Urinary bladder (tissue), 4 donors: ENCODE results near the gene PRKCE. TPM values are rescaled to one million over a fixed set of nuclear protein-coding genes. Genes with fewer than 3 reads are reported as not detected.
"Not testable (repeated sequence)": the region's sequence is repeated elsewhere in the genome, so short reads cannot be mapped to it uniquely, and the experiment has no call there.

ENCODE experiments used
- DNase-seq: peaks from one replicate; pipeline ENCODE4 v3.0.0-alpha.2; 2015; ENCODE audit errors: extremely low spot score
- H3K27ac ChIP-seq: one replicate; pipeline ENCODE4 v1.5.1; 2013; ENCODE audit warnings: low read depth, mild to moderate bottlenecking, moderate library complexity
- H3K36me3 ChIP-seq: one replicate; pipeline ENCODE4 v1.6.1; 2013; ENCODE audit warnings: mild to moderate bottlenecking, moderate library complexity; ENCODE audit not compliant: insufficient read depth
- H3K4me1 ChIP-seq: one replicate; pipeline ENCODE4 v1.6.1; 2013; ENCODE audit warnings: mild to moderate bottlenecking, moderate library complexity; ENCODE audit not compliant: insufficient read depth
- H3K4me3 ChIP-seq: one replicate; pipeline ENCODE4 v1.5.1; 2013; ENCODE audit warnings: low read depth, low read length
- WGBS: extraction: QIAGEN DNeasy Blood & Tissue Kit; methylation state at CpG from one replicate; pipeline ENCODE4 v1.1.7; 2013; 5-methylcytosine and 5-hydroxymethylcytosine counted together
- polyA plus RNA-seq: library from polyadenylated mRNA; stranded (reverse); fragments of 200-250 nt; gene quantifications from one replicate; pipeline ENCODE4 v1.2.3, GENCODE V29; 2013
- total RNA-seq: library from RNA; depleted of rRNA; stranded (reverse); fragments of >200 nt; gene quantifications from one replicate; pipeline ENCODE4 v1.2.3, GENCODE V29; 2014
- donor health status: healthy with polysubstance abuse.
- donor health status: healthy.

Gene PRKCE
- total and polyA plus RNA-seq, 2 donors, result 9.9 to 29.7 TPM

DNA sequence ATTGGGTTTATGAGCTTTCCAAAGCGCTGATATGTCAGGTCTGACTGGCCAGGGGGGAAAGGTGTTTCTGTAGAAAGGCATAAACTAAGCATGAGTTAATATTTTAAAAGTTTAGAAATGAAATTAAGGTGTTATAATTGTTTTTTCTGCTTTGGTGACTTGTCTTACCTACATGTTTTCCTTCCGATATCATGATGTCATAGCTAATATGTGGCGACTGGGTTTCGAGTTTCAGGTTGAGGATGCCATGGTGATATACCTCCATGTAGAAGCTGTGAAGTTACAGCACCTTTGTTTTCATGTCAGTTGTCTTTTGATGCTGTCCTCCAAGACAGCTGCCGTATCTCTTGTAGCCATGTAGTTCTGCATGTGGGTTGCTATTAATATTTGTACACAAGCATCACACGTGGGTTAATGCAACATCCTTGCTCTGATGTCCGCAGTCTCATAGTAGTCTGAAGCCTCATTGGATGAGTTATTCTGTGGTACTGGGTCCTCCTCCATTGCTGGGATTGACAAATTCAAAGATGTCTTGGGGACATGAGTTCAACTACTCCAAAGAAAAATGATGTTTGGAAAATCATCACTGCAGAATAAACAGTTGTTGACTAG, 230.6 kb downstream of the PRKCE start:
- Histone ChIP-seq H3K36me3 (no peaks in the 10 kb centered on the region), H3K4me1 (no peaks in the 10 kb centered on the region), H3K4me3 (no peak overlapping the region), H3K27ac (no peak overlapping the region)
- DNase-seq, result no peak
- 91% methylated on average over 7 of the region's 7 CpGs for WGBS

DNA sequence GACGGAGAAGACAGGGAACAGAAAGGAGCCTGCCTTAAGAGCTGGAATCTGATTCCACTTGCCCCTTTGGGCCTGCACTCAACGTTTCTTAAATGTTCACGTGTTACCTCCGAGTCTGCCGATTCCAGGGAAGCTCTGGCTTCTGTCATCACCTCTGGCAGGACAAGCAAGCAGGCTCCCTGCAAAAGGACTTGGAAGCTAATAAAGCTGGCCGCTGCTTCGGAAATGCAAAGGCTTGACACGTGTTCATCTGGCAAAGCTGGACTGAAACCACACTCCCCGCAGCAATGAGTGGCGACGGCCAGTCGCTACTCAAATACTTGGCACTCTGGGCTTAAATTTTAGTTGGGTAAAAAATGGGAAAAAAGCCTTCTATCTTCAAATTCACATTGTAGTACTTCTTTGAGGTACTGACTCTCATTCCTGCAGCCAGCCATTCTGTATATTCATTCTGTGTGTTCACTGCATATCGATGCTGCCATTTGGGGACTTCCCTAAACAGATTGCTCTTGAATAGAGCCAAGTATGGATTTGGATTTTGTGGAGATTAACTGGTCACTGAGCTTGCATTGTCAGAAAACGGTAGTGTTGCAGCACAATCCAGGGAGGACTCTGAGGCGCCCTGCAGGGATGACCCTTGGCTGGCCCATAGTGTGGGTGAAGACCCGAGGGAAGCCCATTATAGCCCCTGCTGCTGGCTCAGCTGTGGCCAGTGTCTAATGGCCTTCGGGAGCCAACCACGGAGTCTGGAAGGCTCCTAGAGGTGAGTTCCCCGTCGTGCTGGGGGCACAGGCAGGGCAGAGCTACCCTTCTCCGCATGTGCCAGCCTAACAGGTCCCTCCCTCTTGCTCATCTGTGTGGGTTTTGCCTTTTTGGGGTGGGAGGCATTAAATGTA, 231.5 kb downstream of the PRKCE start:
- 36% methylated on average over 21 of the region's 21 CpGs for WGBS
- Histone ChIP-seq H3K4me3 (no peak overlapping the region), H3K27ac (no peak overlapping the region), H3K36me3 (no peaks in the 10 kb centered on the region), H3K4me1 (no peaks in the 10 kb centered on the region)
- DNase-seq, result no peak

DNA sequence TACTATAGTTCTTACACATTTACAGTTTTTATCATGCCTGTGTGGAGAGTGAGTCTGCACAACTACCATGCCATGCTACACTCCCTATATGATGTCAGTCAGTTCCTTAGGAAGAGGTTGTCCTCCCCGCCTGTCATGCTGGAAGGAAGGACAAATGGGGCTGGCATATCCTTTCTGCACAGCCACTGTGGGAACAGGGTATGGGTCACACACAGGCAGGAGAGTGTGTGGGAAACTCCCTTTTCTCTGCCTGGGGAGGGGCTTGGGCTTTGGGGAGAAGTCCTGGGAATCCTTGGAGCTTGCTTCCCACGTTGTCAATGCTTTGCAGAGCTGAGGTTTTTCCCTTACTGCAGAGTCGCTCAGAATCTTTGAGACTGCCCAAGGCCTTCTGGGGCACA, 232.1 kb downstream of the PRKCE start:
- H3K36me3 ChIP-seq, result no peaks in the 10 kb centered on the region
- H3K4me1 ChIP-seq, result no peaks in the 10 kb centered on the region
- 71% methylated on average over 3 of the region's 3 CpGs for WGBS
- no peak overlapping the region for H3K27ac ChIP-seq
- H3K4me3 ChIP-seq, result no peak overlapping the region
- DNase-seq, result no peak

DNA sequence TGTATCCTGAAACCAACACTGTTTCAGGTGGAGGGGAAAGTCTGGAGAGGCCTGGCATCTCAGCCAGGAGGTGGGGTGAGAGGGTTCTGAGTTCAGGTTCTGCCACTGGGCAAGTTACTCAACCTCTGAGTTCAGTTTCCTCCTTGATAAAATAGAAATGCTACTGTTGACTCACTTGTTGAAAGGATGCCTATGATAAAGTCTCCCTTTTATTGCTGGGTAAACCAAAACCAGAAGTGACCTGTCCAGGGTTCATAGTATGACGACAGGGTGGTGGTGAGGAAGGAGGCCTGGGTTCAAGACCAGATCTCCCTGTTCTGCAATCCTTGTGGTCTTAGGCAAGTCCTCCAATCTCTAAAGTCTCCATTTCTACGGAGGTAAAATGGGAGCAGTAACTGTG, 232.7 kb downstream of the PRKCE start:
- WGBS, result 51% methylated on average over 2 of the region's 2 CpGs
- no peaks in the 10 kb centered on the region for H3K36me3 ChIP-seq
- H3K4me1 ChIP-seq, result peaks cover 3% of the 10 kb centered on the region
- no peak for DNase-seq
- no peak overlapping the region for H3K4me3 ChIP-seq
- no peak overlapping the region for H3K27ac ChIP-seq

DNA sequence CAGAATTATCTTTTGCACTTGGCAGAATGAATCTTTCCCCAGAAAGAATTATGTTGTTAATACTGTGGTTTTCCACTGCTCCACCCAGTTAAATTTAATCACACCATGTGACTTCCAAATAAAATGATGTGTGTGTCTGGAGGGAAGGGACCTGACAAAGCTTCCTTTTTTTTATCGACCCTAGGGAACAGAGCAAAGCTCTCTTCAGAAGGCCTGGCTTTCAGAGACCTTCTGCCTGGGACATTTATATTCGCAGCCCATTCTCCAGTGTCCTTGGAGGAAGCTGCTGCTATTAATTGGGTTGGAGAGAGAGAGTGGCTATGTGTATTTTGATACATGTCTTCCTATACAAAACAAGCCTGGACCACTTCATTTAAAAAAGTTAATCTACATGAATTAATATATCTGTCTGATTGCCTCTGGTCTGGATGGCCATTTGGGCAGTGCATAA, 233.7 kb downstream of the PRKCE start:
- Histone ChIP-seq H3K4me3 (no peak overlapping the region), H3K27ac (no peak overlapping the region), H3K36me3 (no peaks in the 10 kb centered on the region), H3K4me1 (peaks cover 3% of the 10 kb centered on the region)
- WGBS, result 16% methylated on average over 2 of the region's 2 CpGs
- no peak for DNase-seq

DNA sequence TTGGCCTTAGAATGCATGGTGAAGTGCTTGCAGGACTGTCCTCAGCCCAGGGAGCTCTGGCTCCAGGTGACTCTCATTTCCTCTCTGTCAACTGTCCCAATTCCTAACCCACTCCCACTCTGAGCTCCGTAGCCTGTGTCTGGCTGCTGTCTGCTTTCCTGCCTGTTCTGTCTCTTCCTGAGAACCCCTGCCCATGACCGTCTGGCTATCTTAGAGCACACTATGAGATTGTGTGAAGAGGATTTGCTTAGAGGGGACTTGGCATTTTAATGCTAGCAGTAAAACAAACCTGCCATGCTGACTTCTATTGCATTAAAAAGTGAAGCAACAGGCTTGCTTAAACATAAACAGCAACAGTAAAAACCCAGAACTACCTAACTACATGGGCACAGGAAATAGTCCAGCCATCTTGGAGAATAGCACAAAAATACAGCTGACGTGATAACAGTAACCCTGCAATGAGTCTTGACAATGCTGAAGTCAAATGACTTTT, 234.7 kb downstream of the PRKCE start:
- DNase-seq, result no peak
- Histone ChIP-seq H3K4me3 (no peak overlapping the region), H3K36me3 (no peaks in the 10 kb centered on the region), H3K27ac (no peak overlapping the region), H3K4me1 (peaks cover 3% of the 10 kb centered on the region)
- WGBS, result 36% methylated on average over 3 of the region's 3 CpGs

DNA sequence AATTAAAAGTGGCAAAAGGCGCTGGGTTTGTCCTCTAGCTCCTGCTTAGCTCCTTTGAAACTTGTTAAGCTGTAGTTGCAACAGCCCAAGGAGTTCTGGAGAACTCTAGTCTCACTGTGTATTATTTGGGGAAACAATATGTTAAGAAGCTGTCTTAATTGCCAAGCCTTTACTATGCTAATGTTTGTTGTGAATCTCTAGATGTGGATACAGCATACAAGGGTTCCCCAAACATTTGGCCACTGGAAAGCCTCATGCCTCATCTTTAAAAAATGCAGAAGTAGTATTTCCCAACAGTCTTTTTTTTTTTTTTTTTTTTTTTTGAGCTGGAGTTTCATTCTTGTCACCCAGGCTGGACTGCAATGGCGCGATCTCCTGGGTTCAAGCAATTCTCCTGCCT, 236.7 kb downstream of the PRKCE start:
- 79% methylated on average over 3 of the region's 3 CpGs for WGBS
- peaks cover 3% of the 10 kb centered on the region for H3K4me1 ChIP-seq
- H3K36me3 ChIP-seq, result no peaks in the 10 kb centered on the region
- no peak for DNase-seq
- no peak overlapping the region for H3K27ac ChIP-seq
- H3K4me3 ChIP-seq, result no peak overlapping the region

DNA sequence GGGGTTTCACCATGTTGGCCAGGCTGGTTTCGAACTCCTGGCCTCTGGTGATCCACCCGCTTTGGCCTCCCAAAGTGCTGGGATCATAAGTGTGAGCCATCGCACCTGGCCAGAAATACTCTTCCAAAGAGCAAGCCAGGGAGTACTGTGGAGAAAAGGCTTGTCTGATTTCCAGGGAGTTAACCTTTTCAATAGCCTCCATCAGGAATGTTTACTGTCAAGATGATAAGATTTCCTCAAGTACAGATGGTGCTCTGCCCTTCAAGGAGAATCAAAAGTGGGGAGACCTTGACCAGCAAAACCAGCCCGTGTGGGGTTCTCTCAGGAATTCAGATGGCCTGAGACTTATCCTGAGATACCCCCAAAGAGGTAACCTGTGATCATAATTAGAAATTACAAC, 237.2 kb downstream of the PRKCE start:
- no peak overlapping the region for H3K4me3 ChIP-seq
- no peak for DNase-seq
- H3K36me3 ChIP-seq, result no peaks in the 10 kb centered on the region
- WGBS, result 80% methylated on average over 4 of the region's 4 CpGs
- H3K4me1 ChIP-seq, result peaks cover 3% of the 10 kb centered on the region
- H3K27ac ChIP-seq, result no peak overlapping the region

DNA sequence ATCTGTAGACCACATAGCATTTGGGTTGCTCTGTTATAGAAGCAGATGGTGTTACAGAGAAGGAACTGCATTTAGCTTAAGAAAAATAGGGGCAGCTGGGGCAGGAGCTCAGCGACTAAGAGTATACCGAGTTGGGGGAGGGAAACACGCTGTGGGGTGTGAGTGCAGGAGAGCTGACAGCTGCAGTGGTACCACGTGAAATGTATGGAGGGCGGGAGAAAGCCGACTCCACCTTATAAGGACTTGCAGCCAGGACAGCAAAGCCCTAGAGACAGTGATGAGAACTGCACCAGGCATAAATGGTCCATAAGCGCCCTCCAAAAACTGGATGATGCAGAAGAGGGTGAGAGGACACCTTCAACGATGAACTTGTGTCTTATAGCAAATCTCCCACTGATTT, 237.6 kb downstream of the PRKCE start:
- DNase-seq, result no peak
- no peak overlapping the region for H3K27ac ChIP-seq
- 49% methylated on average over 8 of the region's 8 CpGs for WGBS
- H3K36me3 ChIP-seq, result no peaks in the 10 kb centered on the region
- H3K4me1 ChIP-seq, result peaks cover 3% of the 10 kb centered on the region
- H3K4me3 ChIP-seq, result no peak overlapping the region

DNA sequence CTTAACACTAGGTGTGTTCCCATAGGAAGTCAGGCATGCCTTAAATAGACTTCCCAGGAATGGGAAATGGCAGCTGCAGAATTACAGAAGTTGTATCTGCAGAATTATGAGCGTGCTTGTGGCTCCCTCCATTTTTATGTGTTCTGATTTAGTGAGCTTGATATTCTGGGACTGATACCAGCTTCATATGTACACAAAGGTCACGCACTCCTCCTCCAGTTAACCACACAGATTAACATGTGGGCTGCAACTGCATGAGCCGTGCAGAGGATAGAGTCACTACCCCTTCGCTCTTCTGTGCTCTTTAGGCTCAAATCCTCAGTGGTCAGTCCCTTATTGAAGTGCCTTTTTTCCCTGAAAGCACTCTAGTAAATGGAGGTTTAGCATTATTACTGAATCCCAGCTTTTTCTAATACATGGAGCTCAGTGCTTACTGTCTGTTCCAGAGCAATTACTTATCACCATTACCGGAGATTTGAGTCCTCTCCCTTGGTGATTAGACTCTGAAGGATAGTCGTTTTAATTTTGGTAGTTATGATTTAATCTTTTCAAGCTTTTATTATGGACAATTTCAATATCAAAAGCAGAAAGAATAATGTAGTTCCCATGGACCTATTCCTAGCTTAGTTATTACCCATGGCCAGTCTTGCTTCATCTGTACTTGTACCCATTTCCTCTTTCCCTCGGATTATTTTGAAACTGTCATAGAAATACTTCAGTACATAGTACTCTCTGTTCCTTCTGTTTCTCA, 238.3 kb downstream of the PRKCE start:
- Histone ChIP-seq H3K27ac (no peak overlapping the region), H3K4me1 (peaks cover 3% of the 10 kb centered on the region), H3K36me3 (no peaks in the 10 kb centered on the region), H3K4me3 (no peak overlapping the region)
- WGBS, result 55% methylated on average over 7 of the region's 7 CpGs
- no peak for DNase-seq

DNA sequence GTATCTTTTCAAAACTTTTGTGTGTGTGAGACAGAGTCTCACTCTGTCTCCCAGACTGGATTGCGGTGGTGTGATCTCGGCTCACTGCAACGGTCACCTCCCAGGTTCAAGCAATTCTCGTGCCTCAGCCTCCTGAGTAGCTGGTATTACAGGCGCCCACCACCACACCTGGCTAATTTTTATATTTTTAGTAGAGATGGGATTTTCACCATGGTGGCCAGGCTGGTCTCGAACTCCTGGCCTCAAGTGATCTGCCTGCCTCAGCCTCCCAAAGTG, 238.8 kb downstream of the PRKCE start:
- H3K27ac ChIP-seq, DNase-seq, H3K4me1 ChIP-seq, H3K4me3 ChIP-seq, H3K36me3 ChIP-seq: not testable (repeated sequence)
- WGBS, result 94% methylated on average over 6 of the region's 6 CpGs

DNA sequence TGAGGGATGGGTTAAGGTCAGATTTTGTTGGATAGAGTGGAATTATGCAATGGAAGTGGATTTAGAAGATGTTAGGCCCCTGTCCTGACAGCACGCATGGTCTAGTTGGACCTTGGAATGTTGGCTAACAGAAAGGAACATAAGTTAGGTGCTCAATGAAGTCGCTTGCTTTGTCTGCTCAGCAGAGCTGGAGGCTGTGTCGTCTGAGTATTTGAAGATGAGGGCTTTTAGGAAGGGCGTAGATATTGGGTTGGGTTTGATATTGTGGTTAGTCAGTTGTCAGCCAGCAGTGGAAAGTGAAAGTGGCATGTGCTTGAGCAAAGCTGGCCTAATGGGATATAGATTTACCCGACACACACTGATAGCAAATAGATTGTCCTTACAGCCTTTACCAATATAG, 239.3 kb downstream of the PRKCE start:
- Histone ChIP-seq H3K4me3 (no peak overlapping the region), H3K36me3 (no peaks in the 10 kb centered on the region), H3K4me1 (peaks cover 3% of the 10 kb centered on the region), H3K27ac (no peak overlapping the region)
- 90% methylated on average over 5 of the region's 5 CpGs for WGBS
- no peak for DNase-seq

DNA sequence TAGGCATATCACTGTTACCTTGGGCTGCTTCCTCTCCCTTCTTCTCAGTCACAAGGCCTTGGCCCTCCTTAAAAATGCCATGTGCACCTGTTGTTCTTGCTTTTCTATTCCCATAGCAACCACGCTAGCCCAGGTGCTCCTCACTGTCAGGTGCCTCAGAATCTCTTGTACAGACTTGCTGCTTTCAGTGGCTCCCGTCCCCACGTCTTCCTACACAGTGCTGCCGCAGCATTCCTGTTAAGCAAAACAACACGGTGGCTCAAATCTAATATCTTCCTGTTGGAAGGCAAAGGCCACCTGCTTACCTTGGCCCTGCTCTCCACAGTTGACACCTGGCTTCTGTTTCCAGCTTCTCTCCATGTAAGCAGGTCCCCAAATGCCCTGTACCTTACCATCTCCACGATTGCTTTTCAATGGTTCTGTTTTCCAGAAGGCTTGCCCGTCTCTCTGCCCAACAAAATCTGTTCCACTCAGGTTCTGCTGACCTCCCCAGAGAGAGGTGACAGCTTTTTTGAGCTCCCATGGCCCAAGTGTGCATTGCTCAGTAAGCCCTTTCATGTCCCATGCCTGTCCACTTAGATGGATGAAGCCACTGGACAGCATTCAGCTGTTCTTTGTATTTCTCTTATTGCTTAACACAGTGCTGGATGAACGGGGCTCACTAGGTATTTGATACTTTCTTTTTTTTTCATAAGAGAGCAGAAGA, 240.4 kb downstream of the PRKCE start:
- no peaks in the 10 kb centered on the region for H3K36me3 ChIP-seq
- peaks cover 3% of the 10 kb centered on the region for H3K4me1 ChIP-seq
- 79% methylated on average over 8 of the region's 8 CpGs for WGBS
- no peak for DNase-seq
- H3K4me3 ChIP-seq, result no peak overlapping the region
- H3K27ac ChIP-seq, result no peak overlapping the region
